Posterior vena cava (tissue), 2 donors: ENCODE data around the gene IGDCC3. TPM values are rescaled to one million over a fixed set of nuclear protein-coding genes. Genes with fewer than 3 reads are reported as not detected.

Source experiments
- DNase-seq: peaks from one replicate; pipeline ENCODE4 v3.0.0-alpha.2; 2020; ENCODE audit warnings: low spot score
- intact Hi-C, 2 donors: fragments of 100-400 bp; cut with DNase I; formaldehyde crosslinking; loops; one replicate each; pipeline versions ENCODE4 v1.14.1 to v1.14.2; 2022 to 2023
- total RNA-seq, 2 donors: library from RNA; stranded (reverse); fragmentation: NEBNext Ultra II Directional; extraction: Animal tissue kit (Norgen Biotek cat#: 25700); gene quantifications; one replicate each; pipeline ENCODE4 v1.2.1, GENCODE V29; 2021
- donor health status: DM: yes; HTN: yes; CAD: no.
- donor health status: DM: yes; HTN: yes; CAD: no.

Gene IGDCC3
- total RNA-seq, 2 donors from 2014 or later, result not detected

GRCh38 chr15:65377105-65377975 is 462 bp downstream of the IGDCC3 start:
- intact Hi-C loops, result no loop called here
- peak; percentile 82 for DNase-seq

DNA sequence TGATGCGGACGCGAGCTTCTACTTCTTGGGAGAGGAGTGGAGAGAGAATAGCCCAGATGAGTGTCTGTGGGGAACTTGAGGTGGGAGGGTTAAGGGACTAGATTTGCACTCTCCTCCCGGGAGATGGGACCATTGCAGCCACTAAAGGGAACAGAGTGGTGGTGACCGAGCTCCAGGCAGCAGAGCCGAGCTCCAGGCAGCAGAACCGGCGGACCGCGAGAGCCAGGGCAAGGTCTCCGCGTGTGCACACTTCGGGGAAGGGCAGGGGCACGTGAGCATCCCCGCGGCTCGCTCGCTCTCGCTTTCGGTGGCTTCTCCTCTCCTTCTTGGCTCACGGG is 1.1 kb downstream of the IGDCC3 start:
- DNase-seq, result peak; percentile 78
- intact Hi-C loops, result no loop called here

DNA sequence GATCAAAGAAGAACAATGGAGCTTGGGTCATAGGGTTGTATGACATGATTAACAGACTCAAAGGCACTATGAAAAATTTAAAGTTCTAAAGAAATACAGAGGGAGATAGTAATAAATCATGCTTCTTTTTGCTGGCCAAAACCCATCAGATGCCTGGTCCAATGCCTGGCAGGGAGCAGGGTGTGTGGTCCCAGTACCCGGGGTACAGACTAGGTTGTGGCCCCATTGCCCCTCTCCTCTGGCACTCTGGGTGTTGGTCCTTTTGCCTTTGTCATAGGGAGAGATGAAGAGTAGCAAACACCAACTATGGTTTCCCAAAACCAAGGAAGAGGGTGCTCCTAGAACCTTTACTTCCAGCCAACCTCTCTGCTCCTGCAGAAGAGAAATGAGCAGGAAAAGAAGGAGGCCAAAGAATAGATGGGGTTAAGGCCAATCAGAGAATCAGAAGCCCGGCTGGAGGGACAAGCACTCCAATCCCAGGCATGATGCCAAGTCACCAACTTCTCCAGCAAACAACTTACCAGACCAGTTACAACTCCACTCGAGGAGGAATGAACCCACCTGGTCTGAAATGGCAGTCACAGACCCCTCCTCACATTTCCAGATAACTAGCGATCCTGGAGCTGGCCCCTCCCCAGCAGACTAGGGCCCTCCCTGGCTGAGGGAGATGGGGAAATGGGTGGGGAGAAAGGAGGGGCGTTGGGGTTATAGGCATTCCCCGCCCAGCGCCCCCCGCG is 1.8 kb downstream of the IGDCC3 start:
- intact Hi-C loops, result no loop called here

GRCh38 chr15:65374821-65375401 is 2.9 kb downstream of the IGDCC3 start:
- peak; percentile 49 for DNase-seq
- intact Hi-C loops, result no loop called here

More for the DNA sequence above, 1.8 kb downstream of the IGDCC3 start:
- DNase-seq, result peak; percentile 32

GRCh38 chr15:65374334-65374733 is 3.5 kb downstream of the IGDCC3 start:
- intact Hi-C loops, result no loop called here

DNA sequence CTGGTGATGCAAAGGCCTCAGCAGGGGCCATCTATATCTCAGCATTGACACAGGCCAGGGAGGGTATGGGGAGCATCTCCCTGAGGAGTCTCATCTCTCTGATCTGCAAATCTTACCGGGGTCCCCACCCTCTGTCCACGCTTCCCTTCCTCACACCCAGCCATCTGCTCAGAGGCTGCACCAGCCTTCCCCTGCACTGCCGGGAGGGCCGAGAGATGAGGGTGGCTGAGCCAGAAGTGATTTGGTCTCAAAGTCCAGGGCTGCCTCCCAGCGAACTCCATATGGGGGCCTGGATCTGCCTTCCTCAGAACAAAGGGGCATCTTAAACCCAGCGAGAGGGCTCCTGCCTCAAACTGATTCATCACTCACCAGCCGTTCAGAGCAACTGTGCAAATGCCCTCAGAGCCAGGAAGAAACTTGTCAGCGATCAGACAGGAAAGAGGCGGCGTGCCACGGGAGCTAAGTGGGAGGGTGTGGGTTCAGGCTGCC is 4.6 kb downstream of the IGDCC3 start:
- peak; percentile 65 for DNase-seq
- intact Hi-C loops, result no loop called here

More at GRCh38 chr15:65374334-65374733, 3.5 kb downstream of the IGDCC3 start:
- DNase-seq, result no peak

- DNase-seq, result peak; percentile 64
- intact Hi-C loops, result no loop called here
These were observed 5.1 kb downstream of the IGDCC3 start for GRCh38 chr15:65372787-65373067.

DNA sequence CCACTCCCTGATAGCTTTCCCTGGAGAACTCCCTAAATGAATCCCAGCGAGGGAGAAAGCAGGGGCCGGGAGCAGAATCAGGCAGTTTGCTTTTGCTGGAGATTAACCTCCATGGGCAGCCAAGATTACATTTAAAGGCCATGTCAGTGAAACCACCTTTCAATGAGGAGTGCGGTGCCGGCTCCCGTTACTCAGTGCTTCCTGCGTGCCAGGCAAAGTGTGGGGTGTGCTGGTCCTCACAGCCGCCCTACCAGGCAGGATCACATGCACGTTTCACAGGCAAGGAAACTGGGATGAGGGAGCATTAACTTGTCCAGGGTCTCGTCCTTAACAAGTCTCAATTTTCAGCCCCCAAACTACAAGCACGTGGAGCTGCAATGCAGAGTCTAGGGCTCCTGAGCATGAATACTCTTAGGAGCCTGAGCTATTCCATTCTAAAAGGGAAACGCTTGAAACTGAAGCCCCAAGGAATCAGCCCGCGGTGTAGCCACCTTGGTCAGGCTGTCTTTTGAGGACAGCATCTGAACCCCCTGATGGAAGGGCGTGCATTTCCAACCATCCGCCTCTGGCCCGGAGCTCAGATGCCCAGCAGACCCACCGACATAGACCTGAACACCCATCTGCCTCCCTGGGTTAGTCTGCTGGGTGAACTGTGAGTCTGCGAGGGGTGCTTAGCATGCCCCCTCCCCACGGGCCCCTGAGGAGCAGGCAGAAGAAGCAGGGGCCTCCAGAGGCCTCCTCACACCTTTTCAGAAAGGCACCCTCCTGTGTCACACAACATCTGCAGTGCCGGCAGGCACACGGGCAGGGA is 5.6 kb downstream of the IGDCC3 start:
- intact Hi-C loops, result no loop called here
- peak; percentile 63 for DNase-seq

GRCh38 chr15:65370885-65371284 is 6.9 kb downstream of the IGDCC3 start:
- intact Hi-C loops, result no loop called here

GRCh38 chr15:65369651-65370050 is 8.2 kb downstream of the IGDCC3 start:
- peak; percentile 47 for DNase-seq
- intact Hi-C loops, result no loop called here

More at GRCh38 chr15:65370885-65371284, 6.9 kb downstream of the IGDCC3 start:
- peak; percentile 46 for DNase-seq

DNA sequence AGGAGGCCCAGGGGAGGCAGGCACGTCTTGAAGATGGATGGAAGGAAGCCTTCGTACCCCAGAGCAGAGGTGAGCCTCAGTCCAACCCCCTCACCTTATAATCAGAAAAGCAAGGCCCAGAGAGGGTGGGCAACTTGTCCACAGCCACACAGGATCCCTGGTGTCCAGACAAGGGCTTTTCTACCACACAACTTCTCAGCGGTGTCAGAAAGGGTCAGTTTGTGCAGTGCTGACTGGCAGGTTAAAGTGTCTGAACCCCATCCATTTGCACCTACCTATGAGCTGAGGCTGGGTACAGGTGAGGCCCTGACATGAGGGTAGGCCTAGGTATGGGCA is 8.6 kb downstream of the IGDCC3 start:
- peak; percentile 16 for DNase-seq
- intact Hi-C loops, result no loop called here

DNA sequence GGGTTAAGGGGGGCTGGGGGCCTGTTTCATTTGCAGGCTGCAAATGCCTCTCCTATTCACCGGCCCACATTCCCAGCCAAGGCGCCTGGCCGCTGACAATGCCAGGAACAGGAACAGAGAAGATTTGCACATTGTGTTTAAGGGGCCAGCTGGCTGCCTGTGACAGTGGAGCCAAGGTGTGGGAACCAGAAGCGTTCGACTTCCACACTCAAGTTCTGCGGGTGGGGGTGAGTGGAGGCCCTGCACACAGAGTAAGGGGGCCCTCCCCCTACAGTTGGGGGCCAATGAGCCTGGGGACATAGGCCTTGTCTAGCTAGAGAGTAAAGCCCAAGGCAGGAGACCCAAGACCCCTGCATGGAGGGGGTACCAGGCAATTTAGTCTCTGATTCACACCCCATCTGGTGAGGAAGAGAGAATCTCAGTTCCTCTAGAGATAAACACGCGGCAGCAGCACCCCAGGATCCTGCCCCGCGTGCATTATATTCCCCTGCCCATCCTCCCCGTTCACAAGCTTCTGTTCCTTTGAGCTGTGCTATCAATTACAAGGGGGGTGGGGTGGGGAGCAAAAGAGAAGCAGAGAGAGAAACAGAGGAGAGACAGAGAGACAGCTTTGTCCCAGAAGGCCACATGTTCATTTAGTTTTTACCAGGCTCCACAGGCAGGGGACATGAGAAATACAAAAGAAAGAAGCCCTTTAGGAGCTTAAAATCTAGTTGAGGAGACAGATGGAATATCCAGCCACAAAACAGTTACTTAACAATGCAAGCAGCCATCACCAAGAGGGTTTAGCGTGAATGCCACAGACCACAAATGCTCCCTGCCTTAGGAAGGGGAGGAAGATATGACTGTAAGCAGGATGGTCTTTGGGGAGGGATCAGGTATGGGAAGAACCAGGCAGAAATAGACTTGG is 9.2 kb downstream of the IGDCC3 start:
- intact Hi-C loops, result no loop called here
- DNase-seq, result peak; percentile 44

GRCh38 chr15:65366122-65366892 is 11.5 kb downstream of the IGDCC3 start:
- peak; percentile 65 for DNase-seq
- intact Hi-C loops, result no loop called here

DNA sequence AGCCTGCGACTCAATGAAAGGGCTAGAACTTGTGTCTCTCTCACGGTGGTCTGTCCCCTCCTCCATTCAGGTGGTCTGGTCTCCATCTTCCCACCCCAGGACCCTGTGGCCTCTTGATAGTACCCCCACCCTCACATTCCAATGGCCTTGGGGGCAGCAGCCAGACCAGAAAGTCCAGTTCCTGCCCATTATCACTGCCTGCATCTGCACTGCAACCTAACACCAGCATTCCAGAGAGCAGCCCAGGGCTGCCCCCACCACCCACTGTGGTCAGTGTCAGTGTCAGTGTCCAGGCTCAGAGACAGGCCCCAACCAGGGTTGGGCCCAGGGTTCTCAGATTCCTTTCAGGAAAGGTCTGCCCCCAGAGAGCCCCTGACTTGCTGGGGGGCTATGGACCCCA is 12.6 kb downstream of the IGDCC3 start:
- DNase-seq, result peak; percentile 23
- intact Hi-C loops, result no loop called here

GRCh38 chr15:65363766-65364165 is 14.0 kb downstream of the IGDCC3 start:
- peak; percentile 26 for DNase-seq
- intact Hi-C loops, result no loop called here

GRCh38 chr15:65363306-65363705 is 14.5 kb downstream of the IGDCC3 start:
- DNase-seq, result peak; percentile 35
- intact Hi-C loops, result no loop called here

DNA sequence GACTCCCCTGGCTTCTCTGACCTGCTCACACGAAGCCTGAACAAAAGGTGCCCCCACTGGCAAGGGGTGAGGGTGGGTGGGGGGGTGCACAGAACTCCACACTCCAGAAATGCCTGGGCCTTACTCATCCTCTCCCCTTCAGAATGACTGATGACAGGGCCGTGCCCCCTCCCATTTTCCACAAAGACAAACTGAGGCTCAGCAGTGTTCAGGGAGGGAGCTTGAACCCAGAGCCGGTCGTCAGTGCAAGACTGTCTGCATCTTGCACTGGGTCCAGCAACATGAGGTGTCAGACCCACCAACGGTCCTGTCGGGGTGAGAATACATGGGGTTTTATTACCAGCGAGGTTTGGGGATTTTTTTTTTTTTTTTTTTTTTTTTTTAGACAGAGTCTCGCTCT is 15.3 kb downstream of the IGDCC3 start:
- DNase-seq, result peak; percentile 31
- intact Hi-C loops, result no loop called here
